ENCODE results near the gene SIRT6.

- no peak for TF ChIP-seq POLR2A (IDR thresholded peaks at IDR 0.05)
- no peak for TF ChIP-seq CTCF (IDR thresholded peaks at IDR 0.05)
- TF ChIP-seq EP300 (IDR thresholded peaks at IDR 0.05), result no peak
- no peak for TF ChIP-seq POLR2AphosphoS5 (IDR thresholded peaks at IDR 0.05)
Observed at GRCh38 chr19:4227771-4228170, 45.4 kb upstream of the SIRT6 start.

Measured in upper lobe of left lung (tissue), 4 donors.